GM12874 (cell line): Measurements from ENCODE around the gene PRR16.

Source experiments
- CTCF ChIP-seq: IDR thresholded peaks from 2 replicates; pipeline ENCODE4 v1.5.1; 2011; ENCODE audit warnings: low read depth, mild to moderate bottlenecking, control low read depth, low read length, moderate library complexity; ENCODE audit not compliant: insufficient read depth

PRR16 gene

GRCh38 chr5:120677481-120677880 lies 213.4 kb downstream of the PRR16 start:
- no peak for TF ChIP-seq CTCF

GRCh38 chr5:120678279-120678678 lies 214.2 kb downstream of the PRR16 start:
- TF ChIP-seq CTCF, result no peak

GRCh38 chr5:120682851-120683250 lies 218.8 kb downstream of the PRR16 start:
- TF ChIP-seq CTCF, result no peak

- TF ChIP-seq CTCF, result no peak
These were observed 219.5 kb downstream of the PRR16 start for GRCh38 chr5:120683580-120683979.

- TF ChIP-seq CTCF, result no peak
These were observed 220.1 kb downstream of the PRR16 start for GRCh38 chr5:120684213-120684612.

GRCh38 chr5:120684749-120685415 lies 220.8 kb downstream of the PRR16 start:
- peak; percentile 19; the same call in 1 of the 2 replicates for TF ChIP-seq CTCF

GRCh38 chr5:120690621-120691407 lies 226.7 kb downstream of the PRR16 start:
- TF ChIP-seq CTCF, result no peak
